GM12891 (cell line): ENCODE data around the gene PSPN.

Experiments
- POLR2A ChIP-seq: IDR thresholded peaks from 2 replicates; pipeline ENCODE4 v1.6.1; 2011; ENCODE audit warnings: low read depth, low read length, control low read depth
- POLR2AphosphoS5 ChIP-seq: IDR thresholded peaks from 2 replicates; pipeline ENCODE4 v1.6.1; 2011; ENCODE audit warnings: low read depth, low read length, control low read depth
- POU2F2 ChIP-seq: IDR thresholded peaks from 2 replicates; pipeline ENCODE4 v1.6.1; 2011; ENCODE audit warnings: low read depth, mild to moderate bottlenecking, control low read depth, low read length, moderate library complexity
- SPI1 ChIP-seq: IDR thresholded peaks from 2 replicates; pipeline ENCODE4 v1.6.1; 2011; ENCODE audit warnings: low read depth, low read length, control low read depth

DNA sequence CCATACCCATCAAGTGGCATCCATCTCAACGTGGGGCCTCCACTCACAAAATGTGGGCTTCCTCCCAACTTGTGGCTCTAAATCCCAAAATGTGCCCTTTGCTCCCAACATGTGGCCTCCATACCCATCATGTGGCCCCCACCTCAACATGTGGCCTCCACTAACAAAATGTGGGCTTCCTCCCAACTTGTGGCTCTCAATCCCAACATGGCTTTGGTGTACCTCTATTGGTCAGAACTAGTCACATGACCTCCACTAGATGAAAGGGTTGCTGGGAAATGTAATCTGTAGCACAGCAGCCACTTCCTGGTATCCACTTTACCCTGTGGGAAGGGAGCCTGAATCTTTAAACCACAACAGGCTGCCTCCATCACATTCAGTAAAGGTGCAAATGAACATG is 32.3 kb downstream of the PSPN start:
- no peak for TF ChIP-seq POLR2A
- no peak for TF ChIP-seq POLR2AphosphoS5
- TF ChIP-seq POU2F2: no peak
- no peak for TF ChIP-seq SPI1
